GM19240 (cell line): ENCODE results near the gene PRDX2.
A peak's percentile ranks its signal among the peaks of the same experiment; 100 is the strongest.
"Not testable (repeated sequence)": the region's sequence is repeated elsewhere in the genome, so short reads cannot be mapped to it uniquely, and the experiment has no call there.

ENCODE experiments used
- DNase-seq: peaks from one replicate; pipeline ENCODE4 v3.0.0; 2011; ENCODE audit warnings: low spot score; ENCODE audit not compliant: insufficient read length

PRDX2 gene

GRCh38 chr19:12801466-12802266 lies at the start of gene PRDX2, which contains the start of gene THSD8:
PRDX2 (minus strand) TSS chr19:12801800; CDS start chr19:12801261, 539 bp downstream.
THSD8 (plus strand) TSS chr19:12802069; CDS start chr19:12802072, 3 bp downstream.
- DNase-seq = no peak

GRCh38 chr19:12847159-12848139 lies 45.8 kb upstream of the PRDX2 start:
- DNase-seq = peak; percentile 87

GRCh38 chr19:12846613-12847012 lies 45.0 kb upstream of the PRDX2 start:
- not testable (repeated sequence) for DNase-seq

DNA sequence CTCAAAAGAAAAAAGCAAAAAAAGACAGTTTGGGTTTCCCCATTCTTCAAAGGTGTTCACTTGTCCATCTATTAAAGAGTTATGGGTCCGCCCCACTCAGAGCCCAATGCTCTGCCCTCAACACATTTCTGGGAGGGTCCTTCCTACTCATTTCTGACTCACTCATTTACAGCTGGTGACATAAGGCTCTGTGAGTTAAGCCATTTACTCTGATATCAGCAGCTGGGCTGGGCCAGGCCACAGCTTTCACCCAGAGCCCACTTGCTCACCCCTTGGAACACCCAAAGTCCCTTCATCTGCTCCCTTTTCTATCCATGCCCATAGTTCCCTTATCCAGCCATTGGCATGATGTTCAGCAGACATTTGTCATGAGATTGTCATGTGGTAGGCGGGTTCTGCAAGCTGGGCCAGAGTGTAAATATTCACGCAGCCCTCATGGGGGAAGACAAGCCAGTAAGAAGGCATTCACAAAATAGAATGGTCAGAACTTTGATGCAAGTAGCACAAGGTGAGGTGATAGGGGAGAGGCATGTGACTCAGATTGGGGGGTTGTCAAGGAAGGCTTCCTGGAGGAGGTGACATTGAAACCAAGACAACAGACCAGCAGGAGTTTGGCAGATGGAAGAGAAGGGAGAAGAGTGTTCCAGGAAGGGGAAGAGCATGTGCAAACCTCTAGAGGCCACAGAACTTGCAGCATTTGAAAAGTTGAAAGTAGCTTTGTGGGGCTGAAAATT lies 42.6 kb upstream of the PRDX2 start:
- DNase-seq = no peak

DNA sequence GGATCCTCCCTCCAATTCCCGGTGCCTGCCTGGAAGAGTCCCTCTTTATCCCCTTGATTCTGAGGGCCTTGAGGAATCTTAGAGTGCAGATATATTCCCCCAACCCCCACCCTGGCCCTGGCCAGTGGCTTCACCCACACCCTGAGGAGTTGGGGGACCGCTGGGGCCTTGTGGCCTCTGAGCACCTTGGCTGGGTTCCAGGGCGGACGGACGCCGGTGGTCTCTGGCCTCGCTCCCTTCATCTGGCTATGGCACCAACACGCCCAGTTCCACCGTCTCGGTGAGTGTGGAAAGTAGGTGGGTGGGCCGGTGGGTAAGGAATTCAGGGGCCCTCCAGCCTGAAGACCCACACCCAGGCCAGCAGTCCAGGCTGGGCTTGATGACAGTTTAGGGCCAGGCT lies 41.7 kb upstream of the PRDX2 start:
- DNase-seq = no peak

- no peak for DNase-seq
These were observed 40.9 kb upstream of the PRDX2 start for GRCh38 chr19:12842511-12842910.

DNA sequence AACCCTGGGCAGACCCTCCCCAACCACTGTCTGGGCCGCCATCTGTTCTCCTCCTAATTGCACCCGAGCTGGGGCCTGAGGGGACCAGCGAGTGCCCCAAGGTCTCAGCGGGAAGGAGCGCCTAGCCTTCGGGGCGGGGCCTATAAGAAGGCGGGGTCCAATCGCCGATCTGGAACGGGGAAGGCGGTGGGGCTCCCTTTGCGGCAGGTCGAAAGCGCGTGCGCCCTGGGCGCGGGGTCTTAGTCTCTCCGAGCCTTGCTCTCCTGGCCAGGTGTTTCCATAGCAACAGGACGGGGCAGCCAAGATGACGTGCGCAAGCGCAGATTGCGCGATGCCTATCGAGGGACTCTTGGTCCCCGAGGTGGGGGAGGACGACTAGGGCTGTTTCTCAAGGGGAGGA lies 39.5 kb upstream of the PRDX2 start:
- DNase-seq = no peak

DNA sequence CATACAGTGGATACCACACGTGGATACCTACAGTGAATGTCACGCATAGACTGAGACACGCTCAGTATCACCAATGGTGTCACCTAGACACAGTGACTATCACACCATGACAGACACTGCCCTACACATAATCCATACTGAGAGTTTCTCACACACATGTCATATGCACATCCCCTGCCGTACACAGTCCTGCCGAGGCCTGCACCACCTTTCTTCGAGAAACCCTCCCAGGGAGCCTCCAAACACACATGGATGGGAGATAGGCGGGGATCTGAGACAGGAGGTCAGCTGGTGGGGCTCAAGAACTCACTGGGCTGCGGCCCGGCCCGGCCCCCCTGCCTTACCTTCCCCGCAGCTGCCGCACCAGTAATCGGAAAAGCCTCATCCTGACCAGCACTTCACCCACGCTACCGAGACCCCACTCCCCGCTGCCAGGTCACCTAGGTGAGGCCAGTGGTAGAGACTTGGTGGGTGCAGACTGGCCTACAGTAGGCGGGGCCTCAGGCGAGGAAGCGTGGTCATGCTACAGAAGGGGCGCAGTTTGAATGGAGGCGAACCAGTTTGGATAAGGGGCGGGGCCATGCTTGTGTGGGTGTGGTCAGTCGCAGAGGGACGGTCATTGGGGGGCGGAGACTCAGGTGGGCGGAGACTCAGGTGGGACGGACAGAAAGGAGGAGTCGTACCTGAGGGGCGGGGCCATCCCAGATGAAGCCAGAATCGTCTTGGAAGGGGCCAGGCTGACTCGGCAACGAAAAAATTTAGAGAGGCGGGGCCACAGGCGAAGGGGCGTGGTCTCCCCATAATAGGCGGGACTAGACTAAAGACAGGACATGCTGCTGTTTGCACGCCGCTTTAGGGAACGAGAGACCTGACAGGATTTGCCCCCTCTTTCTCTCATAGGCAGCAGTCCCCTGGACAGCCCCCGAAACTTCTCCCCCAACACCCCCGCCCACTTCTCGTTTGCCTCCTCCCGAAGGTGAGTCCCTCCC lies 38.8 kb upstream of the PRDX2 start:
- DNase-seq = no peak

- DNase-seq = no peak
These were observed 37.5 kb upstream of the PRDX2 start for GRCh38 chr19:12838886-12839756.

DNA sequence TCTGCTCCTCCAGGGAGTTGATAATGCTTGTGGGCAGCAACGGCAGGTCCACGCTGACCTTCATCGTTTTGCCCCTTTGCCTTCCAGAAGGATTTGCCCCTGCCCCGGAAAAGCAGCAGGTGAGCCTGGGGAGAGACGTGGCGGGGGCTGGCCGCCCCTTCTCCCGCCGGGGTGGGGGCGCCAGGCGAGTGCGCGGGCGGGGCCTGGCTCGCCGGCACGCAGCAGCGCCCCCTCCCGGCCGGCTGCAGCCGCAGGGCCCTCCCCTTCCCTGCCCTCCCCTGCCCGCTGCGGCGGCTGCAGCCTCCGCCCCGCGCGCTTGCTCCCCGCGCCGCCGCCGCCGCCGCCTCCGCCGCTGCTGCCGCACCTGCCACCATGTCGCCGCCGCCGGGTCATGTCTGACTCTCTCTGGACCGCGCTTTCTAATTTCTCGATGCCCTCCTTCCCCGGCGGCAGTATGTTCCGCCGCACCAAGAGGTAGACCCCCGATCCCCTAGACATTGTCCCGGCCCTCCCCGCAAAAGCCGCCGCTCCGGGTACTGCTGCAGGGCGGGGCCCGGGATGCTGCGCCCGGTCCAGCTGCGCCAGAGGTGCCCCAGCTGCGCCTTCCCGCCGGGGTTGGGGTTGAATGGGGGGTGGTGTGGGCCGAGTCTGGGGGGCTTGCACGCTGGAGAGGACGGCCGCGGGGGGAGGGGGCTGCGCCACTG lies 36.7 kb upstream of the PRDX2 start, which contains the start of gene MAST1:
TSS of gene MAST1 (plus strand) at position 334 of the 704 bp plus-strand sequence. CDS start at position 392, 58 bp downstream.
- no peak for DNase-seq

GRCh38 chr19:12837225-12837624 lies 35.6 kb upstream of the PRDX2 start:
- DNase-seq = no peak

- DNase-seq = no peak
These were observed 34.9 kb upstream of the PRDX2 start for GRCh38 chr19:12836529-12836863.

- no peak for DNase-seq
These were observed 33.6 kb upstream of the PRDX2 start for GRCh38 chr19:12834976-12835757.

DNA sequence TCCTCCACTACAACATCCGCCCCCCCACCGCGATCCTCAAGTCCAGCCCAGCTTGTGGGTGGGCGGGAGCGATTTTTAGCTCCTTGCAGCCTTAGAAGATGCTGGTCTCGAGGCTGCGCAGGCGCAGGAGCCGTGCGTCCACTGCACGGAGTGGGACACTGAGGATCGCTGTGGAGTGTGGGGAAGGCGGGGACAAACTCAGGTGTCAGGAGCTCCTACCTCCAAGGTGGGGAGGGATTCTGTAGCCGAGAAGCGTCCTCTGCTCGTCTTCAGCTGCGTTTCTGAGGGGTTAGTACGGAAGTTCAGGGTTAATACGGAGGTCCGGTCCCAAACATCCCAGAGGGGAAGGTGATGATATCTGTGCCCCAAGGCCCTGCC lies 33.0 kb upstream of the PRDX2 start, which contains the start of gene RTBDN:
TSS of gene RTBDN (minus strand) at position 14 of the 378 bp plus-strand sequence. CDS start 4,600 bp downstream, outside the sequence.
- DNase-seq = no peak

DNA sequence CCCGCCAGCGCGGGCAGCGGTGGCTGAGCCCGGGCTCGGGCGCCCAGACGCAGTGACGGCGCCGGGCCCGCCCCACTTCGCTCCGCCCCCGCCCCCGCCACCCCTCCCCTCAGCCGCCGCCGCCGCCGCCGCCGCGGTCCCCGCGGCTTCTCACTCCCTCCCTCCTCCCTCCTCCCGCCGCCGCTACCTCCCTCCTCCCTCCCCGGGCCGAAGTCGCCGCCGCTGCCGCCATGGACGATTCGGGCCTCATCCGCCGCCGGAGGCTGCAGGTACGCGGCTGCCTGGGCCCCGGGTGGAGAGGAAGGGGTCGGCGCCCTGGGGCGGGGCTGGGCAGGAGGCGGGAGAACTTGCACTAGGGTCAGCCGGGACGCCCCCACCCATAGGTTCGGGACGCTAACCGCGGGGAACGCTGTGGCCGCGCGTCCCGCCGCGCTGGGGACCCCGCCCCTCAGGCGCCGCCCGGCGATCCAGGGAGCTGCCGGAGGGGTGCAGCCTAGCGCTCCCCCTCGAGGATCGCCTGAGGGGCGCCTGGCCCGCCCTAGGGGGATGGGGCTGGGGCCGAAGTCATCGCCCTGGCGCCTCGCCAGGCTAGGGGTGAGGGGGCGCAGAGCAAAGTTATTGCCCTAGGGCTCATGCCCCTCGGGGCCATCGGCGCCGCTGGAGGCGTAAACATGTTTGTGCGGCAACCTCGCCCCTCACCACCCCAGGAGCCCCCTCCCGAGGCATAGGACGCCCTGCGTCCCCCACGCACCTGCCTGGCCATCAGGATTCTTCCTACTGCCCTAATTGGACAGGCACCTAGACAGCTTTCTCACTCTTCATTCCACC lies 32.4 kb upstream of the PRDX2 start:
- no peak for DNase-seq

DNA sequence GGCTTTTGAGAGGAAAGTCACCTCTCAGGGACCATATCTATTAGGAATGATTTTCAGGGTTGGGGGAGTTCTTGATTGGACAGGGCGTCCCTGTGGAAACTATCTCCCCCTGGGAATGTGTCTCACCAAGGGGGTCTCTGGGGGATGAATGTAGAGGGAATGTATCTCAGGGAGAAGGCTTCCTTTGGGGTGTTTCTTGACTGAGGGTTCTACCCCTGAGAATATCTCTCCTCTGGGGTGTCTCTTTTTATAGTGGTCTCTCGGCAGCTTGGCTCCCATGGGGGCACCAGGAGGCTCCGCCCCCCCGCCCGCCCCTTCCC lies 31.8 kb upstream of the PRDX2 start:
- DNase-seq = no peak

- DNase-seq = no peak
These were observed 26.9 kb upstream of the PRDX2 start for GRCh38 chr19:12828494-12828893.
